Effector CD4-positive, alpha-beta T cell (primary cell): ENCODE results near the gene PRDM16.

Source experiments
- DNase-seq: peaks from one replicate; pipeline ENCODE4 v3.0.0-alpha.2; 2020

The PRDM16 gene

GRCh38 chr1:3386205-3387002, 317.4 kb downstream of the PRDM16 start:
- DNase-seq = no peak

GRCh38 chr1:3387401-3387800, 318.4 kb downstream of the PRDM16 start:
- DNase-seq = no peak

- DNase-seq = no peak
Measured at GRCh38 chr1:3389093-3389833, 320.3 kb downstream of the PRDM16 start.

- DNase-seq = no peak
Measured at GRCh38 chr1:3390291-3390690, 321.3 kb downstream of the PRDM16 start.

- no peak for DNase-seq
Measured at GRCh38 chr1:3391711-3392110, 322.7 kb downstream of the PRDM16 start.

GRCh38 chr1:3393024-3393986, 324.3 kb downstream of the PRDM16 start:
- DNase-seq = no peak

GRCh38 chr1:3393987-3394920, 325.3 kb downstream of the PRDM16 start:
- no peak for DNase-seq

- no peak for DNase-seq
Measured at GRCh38 chr1:3396411-3396810, 327.4 kb downstream of the PRDM16 start.

- DNase-seq = no peak
Measured at GRCh38 chr1:3397311-3397710, 328.3 kb downstream of the PRDM16 start.

- no peak for DNase-seq
Measured at GRCh38 chr1:3398396-3399140, 329.6 kb downstream of the PRDM16 start.

- DNase-seq = no peak
Measured at GRCh38 chr1:3399732-3400131, 330.7 kb downstream of the PRDM16 start.

- no peak for DNase-seq
Measured at GRCh38 chr1:3401585-3402257, 332.7 kb downstream of the PRDM16 start.

- DNase-seq = no peak
Measured at GRCh38 chr1:3402258-3403010, 333.4 kb downstream of the PRDM16 start.

GRCh38 chr1:3403011-3403345, 334.0 kb downstream of the PRDM16 start:
- no peak for DNase-seq

GRCh38 chr1:3403388-3404231, 334.6 kb downstream of the PRDM16 start:
- DNase-seq = no peak

GRCh38 chr1:3404301-3404700, 335.3 kb downstream of the PRDM16 start:
- no peak for DNase-seq

- no peak for DNase-seq
Measured at GRCh38 chr1:3404801-3405200, 335.8 kb downstream of the PRDM16 start.

GRCh38 chr1:3405491-3405890, 336.5 kb downstream of the PRDM16 start:
- DNase-seq = no peak
